T-helper 1 cell (primary cell): ENCODE results near the gene ACSF3.
"Not testable (repeated sequence)": the region's sequence is repeated elsewhere in the genome, so short reads cannot be mapped to it uniquely, and the experiment has no call there.

Experiments used
- DNase-seq, 5 donors: peaks; one replicate each; pipeline ENCODE4 v3.0.0-alpha.2; 2012 to 2020

Gene ACSF3

GRCh38 chr16:89055894-89056555 lies 37.6 kb upstream of the ACSF3 start:
- DNase-seq: no peak

GRCh38 chr16:89056592-89056991 lies 37.1 kb upstream of the ACSF3 start:
- no peak for DNase-seq

GRCh38 chr16:89057738-89058137 lies 35.9 kb upstream of the ACSF3 start:
- no peak for DNase-seq

- DNase-seq: no peak
Observed at GRCh38 chr16:89058812-89059211, 34.8 kb upstream of the ACSF3 start.

GRCh38 chr16:89060207-89060794 lies 33.4 kb upstream of the ACSF3 start:
- DNase-seq: no peak

GRCh38 chr16:89061086-89061485 lies 32.6 kb upstream of the ACSF3 start:
- no peak for DNase-seq

GRCh38 chr16:89061590-89062380 lies 31.9 kb upstream of the ACSF3 start:
- no peak for DNase-seq

GRCh38 chr16:89062389-89063345 lies 31.0 kb upstream of the ACSF3 start:
- no peak for DNase-seq

GRCh38 chr16:89063768-89064320 lies 29.8 kb upstream of the ACSF3 start:
- no peak for DNase-seq

- no peak for DNase-seq
Observed at GRCh38 chr16:89064606-89065457, 28.8 kb upstream of the ACSF3 start.

GRCh38 chr16:89065458-89065822 lies 28.2 kb upstream of the ACSF3 start:
- no peak for DNase-seq

GRCh38 chr16:89066721-89067120 lies 26.9 kb upstream of the ACSF3 start:
- DNase-seq: no peak

- no peak for DNase-seq
Observed at GRCh38 chr16:89067677-89068443, 25.8 kb upstream of the ACSF3 start.

GRCh38 chr16:89068814-89069616 lies 24.6 kb upstream of the ACSF3 start:
- DNase-seq: not testable (repeated sequence)

- no peak for DNase-seq
Observed at GRCh38 chr16:89069920-89070319, 23.7 kb upstream of the ACSF3 start.

- no peak for DNase-seq
Observed at GRCh38 chr16:89070590-89070989, 23.1 kb upstream of the ACSF3 start.

GRCh38 chr16:89071686-89072547 lies 21.7 kb upstream of the ACSF3 start:
- DNase-seq: no peak

GRCh38 chr16:89072548-89073130 lies 21.0 kb upstream of the ACSF3 start:
- no peak for DNase-seq
